Sigmoid colon (tissue), 4 donors: Measurements from ENCODE around the gene IL12RB2.

Source experiments
- CTCF ChIP-seq, 4 experiments: fragments of 450-650 bp in 3 of 4; fragments of 200-600 bp in 1 of 4; IDR thresholded peaks; one replicate each; pipeline ENCODE4 v1.5.1; 2016 to 2019; ENCODE audit warnings: antibody characterized with exemption in 4 of 4, mild to moderate bottlenecking in 3 of 4, moderate library complexity in 2 of 4
- EP300 ChIP-seq, 4 donors: sonication (generic); formaldehyde crosslinking; IDR thresholded peaks; one replicate each; pipeline ENCODE4 v1.6.1; 2017; ENCODE audit warnings: antibody characterized with exemption in 4 of 4
- POLR2A ChIP-seq, 2 donors: fragments of 450-650 bp; IDR thresholded peaks; one replicate each; pipeline ENCODE4 v1.6.1; 2016; ENCODE audit warnings: antibody characterized with exemption in 2 of 2, mild to moderate bottlenecking in 2 of 2, moderate library complexity in 2 of 2
- POLR2AphosphoS5 ChIP-seq, 4 donors: sonication (generic); formaldehyde crosslinking; IDR thresholded peaks; one replicate each; pipeline ENCODE4 v1.6.1; 2017; ENCODE audit warnings: antibody characterized with exemption in 4 of 4

GRCh38 chr1:67270541-67270940 is 37.1 kb upstream of the IL12RB2 start:
- TF ChIP-seq POLR2A (IDR thresholded peaks at IDR 0.05), result no peak
- no peak for TF ChIP-seq CTCF (IDR thresholded peaks at IDR 0.05)
- no peak for TF ChIP-seq EP300 (IDR thresholded peaks at IDR 0.05)
- no peak for TF ChIP-seq POLR2AphosphoS5 (IDR thresholded peaks at IDR 0.05)
